Duodenal mucosa (tissue), 2 donors: ENCODE results near the gene PLBD2.

Source experiments
- H3K27ac ChIP-seq: one replicate; pipeline ENCODE4 v1.7.0; 2013; ENCODE audit warnings: low read depth, low read length
- H3K27me3 ChIP-seq, 2 donors: one replicate each; pipeline ENCODE4 v1.7.0; 2013; ENCODE audit warnings: low read length in 2 of 2, control low read depth in 1 of 2; ENCODE audit not compliant: insufficient read depth in 2 of 2, control insufficient read depth in 1 of 2
- H3K36me3 ChIP-seq, 2 donors: one replicate each; pipeline ENCODE4 v1.7.0; 2013; ENCODE audit warnings: low read length in 2 of 2, control low read depth in 1 of 2; ENCODE audit not compliant: insufficient read depth in 2 of 2, control insufficient read depth in 1 of 2
- H3K4me1 ChIP-seq, 2 donors: one replicate each; pipeline ENCODE4 v1.7.0; 2013; ENCODE audit warnings: low read length in 2 of 2, control low read depth in 1 of 2; ENCODE audit not compliant: insufficient read depth in 2 of 2, control insufficient read depth in 1 of 2
- H3K4me3 ChIP-seq, 2 donors: one replicate each; pipeline ENCODE4 v1.7.0; 2013; ENCODE audit warnings: low read length in 2 of 2, low read depth in 1 of 2
- H3K9ac ChIP-seq, 2 donors: one replicate each; pipeline ENCODE4 v1.7.0; 2013; ENCODE audit warnings: low read length in 2 of 2, low read depth in 1 of 2
- H3K9me3 ChIP-seq, 2 donors: one replicate each; pipeline ENCODE4 v1.7.0; 2013; ENCODE audit warnings: low read length in 2 of 2, control low read depth in 1 of 2; ENCODE audit not compliant: control insufficient read depth in 1 of 2

PLBD2 gene

GRCh38 chr12:113392520-113392919, 34.1 kb downstream of the PLBD2 start:
- H3K4me1 ChIP-seq: no peaks in the 10 kb centered on the region
- H3K27ac ChIP-seq: no peak overlapping the region
- H3K27me3 ChIP-seq: no peaks in the 10 kb centered on the region
- no peaks in the 10 kb centered on the region for H3K9me3 ChIP-seq
- no peak overlapping the region for H3K9ac ChIP-seq
- no peak overlapping the region for H3K4me3 ChIP-seq
- H3K36me3 ChIP-seq: peaks cover 0 to 12% of the 10 kb centered on the region in 2 donors

DNA sequence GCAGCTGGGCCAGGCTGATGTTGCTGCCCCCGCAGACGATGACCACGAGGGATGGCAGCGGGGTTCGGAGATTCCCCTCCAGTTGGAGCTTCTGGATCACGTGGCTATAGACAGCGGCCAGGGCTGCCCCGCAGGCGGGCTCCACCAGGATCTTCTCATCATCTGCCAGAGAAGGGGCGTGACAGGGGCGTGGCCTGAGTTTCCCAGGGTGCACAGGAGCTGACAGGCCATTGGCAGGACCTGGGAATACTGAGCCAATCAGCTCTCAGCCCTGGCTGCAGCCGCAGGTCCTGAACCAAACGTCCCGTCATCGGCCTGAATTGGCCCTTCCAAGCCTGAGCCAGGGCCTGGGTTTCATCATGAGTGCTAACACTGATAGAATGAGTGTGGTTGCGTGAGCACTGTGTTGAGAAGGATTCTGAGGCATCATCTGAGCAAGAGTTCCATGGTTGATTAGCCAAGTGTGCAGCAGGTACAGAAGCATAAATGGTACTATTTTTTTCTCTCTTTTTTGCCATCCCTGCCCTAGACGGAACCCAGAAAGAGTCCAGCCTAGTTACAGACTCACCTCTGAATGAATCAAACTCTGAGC, 34.7 kb downstream of the PLBD2 start:
- H3K4me3 ChIP-seq: no peak overlapping the region
- no peak overlapping the region for H3K27ac ChIP-seq
- H3K9me3 ChIP-seq: no peaks in the 10 kb centered on the region
- H3K27me3 ChIP-seq: no peaks in the 10 kb centered on the region
- peaks cover 0 to 8% of the 10 kb centered on the region in 2 donors for H3K36me3 ChIP-seq
- H3K4me1 ChIP-seq: no peaks in the 10 kb centered on the region
- no peak overlapping the region for H3K9ac ChIP-seq

GRCh38 chr12:113393749-113394148, 35.4 kb downstream of the PLBD2 start:
- no peak overlapping the region for H3K27ac ChIP-seq
- no peaks in the 10 kb centered on the region for H3K9me3 ChIP-seq
- H3K4me3 ChIP-seq: no peak overlapping the region
- H3K9ac ChIP-seq: no peak overlapping the region
- H3K27me3 ChIP-seq: no peaks in the 10 kb centered on the region
- H3K4me1 ChIP-seq: no peaks in the 10 kb centered on the region
- peaks cover 0 to 8% of the 10 kb centered on the region in 2 donors for H3K36me3 ChIP-seq

DNA sequence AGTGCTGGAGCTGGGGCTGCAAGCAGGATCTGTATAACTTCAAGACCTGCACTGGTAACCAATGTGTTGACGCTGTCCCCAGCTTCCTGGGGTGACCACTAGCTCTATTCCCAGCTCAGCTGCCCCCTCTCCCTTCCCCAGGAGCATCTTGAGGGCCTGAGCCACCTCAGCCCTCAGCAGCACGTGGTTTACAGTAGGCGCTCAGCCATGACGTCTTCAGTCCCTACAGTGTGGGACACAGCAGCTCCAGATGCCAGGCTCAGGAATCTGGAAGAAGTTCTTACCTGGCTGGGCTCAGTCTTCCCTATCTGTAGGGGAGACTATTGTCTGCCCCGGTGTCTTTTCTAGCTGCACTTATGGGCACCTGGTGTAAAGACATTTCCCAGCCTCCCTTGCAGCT, 36.7 kb downstream of the PLBD2 start:
- Histone ChIP-seq H3K9me3 (no peaks in the 10 kb centered on the region), H3K36me3 (peaks cover 0 to 7% of the 10 kb centered on the region in 2 donors), H3K9ac (no peak overlapping the region), H3K27me3 (no peaks in the 10 kb centered on the region), H3K4me1 (no peaks in the 10 kb centered on the region), H3K4me3 (no peak overlapping the region), H3K27ac (no peak overlapping the region)

GRCh38 chr12:113396200-113396599, 37.8 kb downstream of the PLBD2 start:
- Histone ChIP-seq H3K4me1 (no peaks in the 10 kb centered on the region), H3K4me3 (no peak overlapping the region), H3K9ac (no peak overlapping the region), H3K27me3 (no peaks in the 10 kb centered on the region), H3K36me3 (no peaks in the 10 kb centered on the region), H3K27ac (no peak overlapping the region), H3K9me3 (no peaks in the 10 kb centered on the region)

GRCh38 chr12:113396828-113397496, 38.6 kb downstream of the PLBD2 start:
- Histone ChIP-seq H3K4me3 (no peak overlapping the region), H3K27ac (no peak overlapping the region), H3K27me3 (no peaks in the 10 kb centered on the region), H3K36me3 (no peaks in the 10 kb centered on the region), H3K9ac (no peak overlapping the region), H3K4me1 (no peaks in the 10 kb centered on the region), H3K9me3 (no peaks in the 10 kb centered on the region)

- no peak overlapping the region for H3K4me3 ChIP-seq
- no peak overlapping the region for H3K9ac ChIP-seq
- no peaks in the 10 kb centered on the region for H3K9me3 ChIP-seq
- H3K36me3 ChIP-seq: no peaks in the 10 kb centered on the region
- H3K4me1 ChIP-seq: no peaks in the 10 kb centered on the region
- H3K27me3 ChIP-seq: peaks cover 0 to under 1% of the 10 kb centered on the region in 2 donors
- no peak overlapping the region for H3K27ac ChIP-seq
These were observed 39.3 kb downstream of the PLBD2 start for GRCh38 chr12:113397497-113398197.

DNA sequence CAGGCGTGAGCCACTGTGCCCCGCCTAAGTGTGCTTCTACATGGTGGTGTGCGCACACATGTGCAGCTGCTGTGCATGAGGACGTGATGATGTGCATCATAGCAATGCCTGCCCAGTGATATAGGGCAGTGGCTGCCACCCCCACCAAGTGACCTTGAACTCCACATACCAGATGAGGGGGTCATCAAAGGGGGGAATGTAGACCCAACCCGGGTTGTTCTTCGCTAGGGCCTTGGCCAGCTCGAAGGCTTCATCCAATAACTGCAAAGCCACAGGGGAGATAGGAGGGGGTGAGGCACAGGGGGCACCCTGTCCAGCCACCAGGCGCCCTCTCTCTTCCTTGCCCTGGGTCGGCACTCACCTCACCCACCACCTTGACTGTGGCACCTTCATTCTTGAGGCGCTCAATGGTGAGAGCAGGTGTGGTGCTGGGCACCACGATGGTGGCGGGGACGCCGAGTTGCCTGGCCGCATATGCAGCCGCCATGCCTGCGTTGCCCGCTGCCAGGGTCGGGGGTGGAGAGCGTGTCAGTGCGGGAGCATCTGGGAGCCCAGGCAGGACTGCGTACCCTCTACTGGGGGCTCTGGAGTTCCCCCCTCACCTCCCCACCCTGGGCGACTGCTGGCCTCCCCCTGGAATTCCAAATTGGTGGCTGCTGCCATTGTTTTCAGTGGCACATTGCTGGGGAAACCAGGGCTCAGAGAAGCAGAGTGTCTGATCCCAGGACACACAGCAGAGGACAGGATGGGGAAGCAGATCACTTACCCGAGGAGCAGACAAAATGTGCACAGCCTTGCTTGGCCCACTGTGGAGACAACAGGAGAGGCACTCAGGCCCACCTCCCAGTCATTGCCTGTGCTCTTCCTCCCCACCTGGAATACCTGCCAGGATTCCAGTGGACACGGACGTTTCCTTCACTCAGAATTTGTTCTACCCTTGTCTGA, 40.2 kb downstream of the PLBD2 start:
- Histone ChIP-seq H3K9ac (no peak overlapping the region), H3K4me3 (no peak overlapping the region), H3K4me1 (no peaks in the 10 kb centered on the region), H3K27me3 (peaks cover 0 to 2% of the 10 kb centered on the region in 2 donors), H3K27ac (no peak overlapping the region), H3K36me3 (no peaks in the 10 kb centered on the region), H3K9me3 (no peaks in the 10 kb centered on the region)

GRCh38 chr12:113399490-113399889, 41.1 kb downstream of the PLBD2 start:
- Histone ChIP-seq H3K4me3 (no peak overlapping the region), H3K9me3 (no peaks in the 10 kb centered on the region), H3K27me3 (peaks cover 0 to 2% of the 10 kb centered on the region in 2 donors), H3K4me1 (no peaks in the 10 kb centered on the region), H3K27ac (no peak overlapping the region), H3K9ac (no peak overlapping the region), H3K36me3 (no peaks in the 10 kb centered on the region)
